GM18867 (cell line): ENCODE results near the gene DNAJC9.

Experiments
- ATAC-seq: cut with Tn5 transposase; IDR thresholded peaks from one replicate; pipeline ENCODE4 v1.9.1; 2021; ENCODE audit warnings: mild to moderate bottlenecking, moderate library complexity; ENCODE audit not compliant: unreplicated experiment

DNAJC9 gene

GRCh38 chr10:73239908-73240307, 7.1 kb downstream of the DNAJC9 start:
- no peak for ATAC-seq

- ATAC-seq: no peak
These were observed 8.0 kb downstream of the DNAJC9 start for GRCh38 chr10:73238990-73239566.

DNA sequence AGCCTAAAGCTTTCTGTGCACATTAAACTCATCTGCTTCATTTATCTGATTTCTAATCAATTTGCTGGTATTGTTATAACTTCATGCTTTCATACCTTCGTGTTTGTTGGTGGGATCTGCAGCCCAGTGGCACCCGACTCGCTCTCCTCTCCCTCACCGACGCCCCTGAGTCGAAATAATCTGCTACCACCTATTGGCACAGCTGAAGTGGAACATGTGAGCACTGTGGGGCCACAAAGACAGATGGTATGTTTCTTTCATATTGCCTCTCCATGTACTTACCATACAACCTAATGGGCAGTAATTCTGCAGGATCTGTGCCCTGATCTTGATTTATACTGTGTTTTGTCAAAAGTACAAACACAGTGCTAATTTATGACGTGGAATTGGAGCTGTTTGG, 12.4 kb downstream of the DNAJC9 start:
- ATAC-seq: no peak

DNA sequence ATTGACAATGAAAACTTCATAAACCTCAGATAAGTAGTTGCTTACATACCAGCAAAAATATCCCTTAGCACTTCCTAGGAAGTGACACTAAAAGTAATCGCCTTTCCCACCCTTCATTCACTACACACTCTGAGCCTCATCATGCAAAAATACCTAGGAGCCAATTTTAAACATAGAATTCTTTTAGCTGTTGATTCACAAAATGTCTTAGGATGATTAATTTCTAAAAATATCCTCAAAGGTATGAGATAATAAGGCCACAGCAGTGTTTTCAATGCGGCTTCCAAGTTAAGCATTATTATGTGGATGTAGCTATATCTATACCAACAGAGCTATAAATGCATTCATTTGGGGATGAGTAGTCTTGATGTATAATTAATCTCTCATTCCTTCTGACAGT, 13.2 kb downstream of the DNAJC9 start:
- ATAC-seq: no peak

- ATAC-seq: no peak
These were observed 14.2 kb downstream of the DNAJC9 start for GRCh38 chr10:73232887-73233286.

DNA sequence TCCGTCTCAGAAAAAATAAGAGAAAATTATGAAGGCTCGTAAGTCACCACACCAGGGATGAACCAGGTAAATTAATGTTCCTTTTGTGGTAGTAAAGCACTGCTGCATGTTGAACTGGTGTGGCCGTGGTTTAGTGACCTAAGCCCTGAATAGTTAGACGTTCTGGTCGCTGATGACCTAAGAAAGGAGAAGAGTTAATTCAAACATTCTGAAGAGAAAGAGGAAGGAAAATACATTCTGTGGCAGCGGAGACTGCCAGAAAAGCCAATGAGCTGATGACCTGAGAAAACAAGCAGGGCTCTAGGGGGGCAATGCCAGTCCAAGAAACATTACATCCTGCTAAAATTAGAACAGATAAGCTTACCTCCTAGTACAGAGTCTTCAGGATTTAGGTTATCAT, 17.5 kb downstream of the DNAJC9 start:
- no peak for ATAC-seq

DNA sequence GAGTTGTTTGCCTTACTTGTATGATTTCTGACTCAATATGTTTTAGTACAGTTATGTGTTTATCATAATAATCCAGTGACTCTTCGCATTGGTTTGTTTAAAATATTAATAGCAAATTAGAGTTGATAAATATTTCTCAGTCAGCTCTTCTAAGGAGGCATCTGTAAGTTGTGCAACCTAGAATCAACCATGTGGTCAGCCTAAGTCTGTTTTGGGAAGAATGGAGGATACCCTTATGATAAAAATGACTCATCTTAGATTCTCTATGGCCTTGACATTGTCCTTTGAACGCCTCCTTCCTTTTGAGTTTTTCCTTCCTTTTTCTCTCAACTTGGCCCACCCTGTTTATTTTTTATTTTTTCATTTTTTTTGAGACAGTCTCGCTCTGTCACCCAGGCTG, 18.8 kb downstream of the DNAJC9 start:
- no peak for ATAC-seq

DNA sequence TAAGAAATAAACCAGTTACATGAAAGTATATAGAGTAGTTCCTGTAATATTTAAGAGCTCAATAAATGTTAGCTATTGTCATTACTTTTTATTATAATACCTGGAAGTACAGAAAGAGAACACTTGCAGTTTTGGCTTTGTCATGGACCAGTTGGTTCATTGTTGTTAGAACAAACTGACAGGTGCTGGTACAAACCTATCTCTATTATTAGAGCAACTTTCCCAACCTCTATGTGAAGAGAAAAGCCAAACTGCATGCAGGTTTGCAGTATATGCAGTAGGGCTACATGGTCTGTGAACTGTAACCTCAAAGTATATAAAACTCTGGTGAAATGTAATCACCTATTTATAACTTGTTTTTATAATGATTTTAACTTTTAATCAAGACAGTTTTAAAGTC, 20.4 kb downstream of the DNAJC9 start:
- no peak for ATAC-seq

GRCh38 chr10:73225518-73225917, 21.5 kb downstream of the DNAJC9 start:
- ATAC-seq: no peak

GRCh38 chr10:73220989-73221388, 26.1 kb downstream of the DNAJC9 start:
- ATAC-seq: no peak

DNA sequence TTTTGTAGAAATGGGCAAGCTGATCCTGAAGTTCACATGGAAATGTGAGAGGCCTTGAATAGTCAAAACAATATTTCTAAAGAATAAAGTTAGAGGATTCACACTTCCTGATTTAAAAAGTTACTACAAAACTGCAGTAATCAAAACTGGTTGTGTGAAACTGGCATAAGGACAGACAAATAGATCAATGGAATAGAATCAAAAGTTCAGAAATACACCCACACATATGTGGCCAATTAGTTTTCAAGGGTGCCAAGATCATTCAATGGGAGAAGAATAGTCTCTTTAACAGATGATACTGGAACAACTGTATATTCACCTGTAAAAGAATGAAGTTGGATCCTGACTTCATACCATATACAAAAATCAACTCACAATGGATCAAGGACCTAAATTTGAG, 27.7 kb downstream of the DNAJC9 start:
- ATAC-seq: no peak

DNA sequence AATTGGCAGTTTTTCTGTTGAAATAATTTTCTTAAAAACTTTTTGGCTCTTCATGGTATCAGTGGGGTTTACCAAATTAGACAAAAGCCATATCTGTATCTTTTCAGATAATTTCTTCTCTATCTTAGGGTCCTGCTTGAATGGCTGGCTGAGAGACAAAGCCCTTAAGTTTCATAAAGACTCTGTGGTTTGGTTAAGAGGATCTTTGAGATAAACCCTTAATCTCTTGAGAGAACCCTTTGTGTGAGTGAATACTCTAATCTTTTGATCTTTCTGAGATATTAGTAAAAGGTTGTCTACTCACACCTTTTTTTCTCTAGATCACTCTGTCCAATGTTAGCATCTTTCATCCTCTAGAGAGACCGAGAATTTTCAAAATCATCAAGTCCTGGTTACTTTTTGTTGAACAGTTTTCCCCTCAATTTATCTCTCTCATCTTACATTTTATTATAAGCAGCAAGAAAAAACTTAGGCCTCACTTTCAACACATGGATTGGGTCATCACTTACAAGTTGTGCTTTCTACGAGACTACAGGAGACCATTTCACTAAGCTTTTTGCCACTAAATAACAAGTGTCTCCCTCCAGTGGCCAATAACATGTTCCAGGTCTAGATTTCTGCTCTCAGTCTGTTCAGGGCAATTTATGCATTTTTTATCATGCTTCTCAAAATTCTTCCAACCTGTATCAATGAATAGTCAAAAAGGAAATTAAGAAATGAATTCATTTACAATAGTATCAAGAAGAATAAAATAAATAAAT, 28.4 kb downstream of the DNAJC9 start:
- no peak for ATAC-seq

DNA sequence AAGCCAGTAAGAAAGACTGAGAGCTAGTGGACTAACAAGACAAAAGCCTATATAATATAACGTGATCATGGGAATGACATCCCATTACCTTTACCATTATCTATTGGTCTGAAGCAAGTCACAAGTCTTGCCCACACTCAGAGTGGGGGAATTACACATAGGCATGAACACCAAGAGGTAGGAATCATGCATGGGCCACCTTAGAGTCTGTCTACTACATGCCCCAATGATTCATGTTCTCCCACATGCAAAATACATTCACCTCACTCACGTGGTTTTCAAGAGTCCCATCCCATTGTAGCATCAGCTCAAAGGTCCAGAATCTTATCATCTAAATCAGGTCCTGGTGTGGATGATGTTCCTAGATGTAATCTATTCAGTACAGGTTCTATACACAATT, 29.4 kb downstream of the DNAJC9 start:
- no peak for ATAC-seq

GRCh38 chr10:73215749-73216148, 31.3 kb downstream of the DNAJC9 start:
- no peak for ATAC-seq

DNA sequence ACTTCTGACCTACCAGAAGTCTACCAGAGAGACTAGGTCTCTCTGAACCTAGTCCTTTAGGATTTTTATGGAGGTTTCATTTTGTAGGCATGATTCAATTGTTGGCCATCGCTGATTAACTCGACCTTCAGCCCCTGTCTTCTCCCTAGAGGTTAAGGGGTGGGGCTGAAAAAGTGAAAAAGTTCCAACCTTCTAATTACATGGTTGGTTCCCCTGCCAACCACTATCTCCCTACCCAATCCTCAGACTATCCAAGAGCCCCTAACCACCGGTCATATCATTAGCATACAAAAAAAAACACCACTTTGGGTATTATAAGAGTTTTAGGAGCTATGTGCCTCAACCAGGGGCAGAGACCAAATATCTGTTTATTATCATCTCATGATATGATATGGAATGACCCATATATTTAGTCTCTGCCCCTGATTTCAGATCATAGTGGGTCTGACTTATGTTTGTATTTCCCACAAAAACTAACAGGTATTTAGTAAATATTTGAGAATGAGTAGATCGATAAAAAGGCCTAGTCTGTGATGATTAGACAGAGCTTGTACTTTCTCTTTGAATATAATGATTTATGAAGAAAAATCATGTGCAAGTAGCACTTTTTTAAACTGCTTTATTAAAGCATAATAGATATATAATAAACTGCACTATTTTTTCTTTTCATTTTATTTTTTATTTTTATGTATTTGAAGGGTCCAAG, 35.8 kb downstream of the DNAJC9 start:
- ATAC-seq: no peak

DNA sequence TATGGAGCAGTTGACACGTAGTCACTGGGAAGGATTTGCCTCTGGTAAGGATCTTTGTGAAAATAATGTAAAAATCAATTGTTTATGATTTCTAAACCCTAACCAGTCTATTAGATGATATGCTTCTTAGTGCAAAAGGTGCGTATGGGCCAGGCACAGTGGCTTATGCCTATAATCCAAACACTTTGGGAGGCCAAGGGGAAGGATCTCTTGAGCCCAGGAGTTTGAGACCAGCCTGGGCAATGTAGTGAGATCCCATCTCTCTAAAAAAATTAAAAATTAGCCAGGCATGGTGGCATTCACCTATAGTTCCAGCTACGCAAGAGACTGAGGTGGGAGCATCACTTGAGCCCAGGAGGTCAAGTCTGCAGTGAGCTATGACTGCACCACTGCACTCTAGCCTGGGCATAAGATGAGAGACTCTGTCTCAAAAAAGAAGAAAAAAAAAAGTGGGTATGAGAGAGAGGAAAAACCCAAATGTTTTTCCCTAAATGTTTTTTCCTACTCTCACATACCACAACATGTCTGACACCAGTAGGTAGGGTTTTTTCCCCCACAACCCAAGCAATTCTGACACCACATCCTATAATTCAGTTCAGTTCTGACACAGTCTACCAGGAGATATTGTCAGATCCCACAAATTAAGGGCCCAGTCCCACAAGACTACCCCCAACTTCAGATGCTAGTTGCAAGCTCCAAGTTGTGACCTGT, 36.5 kb downstream of the DNAJC9 start:
- no peak for ATAC-seq

DNA sequence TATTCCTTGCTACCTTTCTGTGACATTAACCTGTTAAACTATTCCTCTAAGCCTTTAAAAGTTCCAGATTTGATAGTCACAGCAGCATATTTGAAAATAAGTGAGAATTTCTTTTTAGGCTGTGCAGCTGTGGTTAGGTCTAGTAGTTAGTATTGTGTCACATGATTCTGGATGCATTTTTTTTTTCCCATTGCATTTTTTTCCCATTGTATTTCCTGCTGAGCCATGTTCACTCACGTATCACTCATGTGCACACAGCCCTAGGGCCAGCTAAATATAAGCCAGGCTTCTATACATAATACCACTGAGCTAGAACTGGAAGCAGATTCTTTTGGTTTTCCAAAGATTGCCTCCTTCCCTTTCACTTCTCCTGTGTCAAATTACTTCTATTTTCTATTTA, 37.4 kb downstream of the DNAJC9 start:
- no peak for ATAC-seq

- no peak for ATAC-seq
These were observed 39.2 kb downstream of the DNAJC9 start for GRCh38 chr10:73207883-73208282.

GRCh38 chr10:73206385-73206784, 40.7 kb downstream of the DNAJC9 start:
- no peak for ATAC-seq

DNA sequence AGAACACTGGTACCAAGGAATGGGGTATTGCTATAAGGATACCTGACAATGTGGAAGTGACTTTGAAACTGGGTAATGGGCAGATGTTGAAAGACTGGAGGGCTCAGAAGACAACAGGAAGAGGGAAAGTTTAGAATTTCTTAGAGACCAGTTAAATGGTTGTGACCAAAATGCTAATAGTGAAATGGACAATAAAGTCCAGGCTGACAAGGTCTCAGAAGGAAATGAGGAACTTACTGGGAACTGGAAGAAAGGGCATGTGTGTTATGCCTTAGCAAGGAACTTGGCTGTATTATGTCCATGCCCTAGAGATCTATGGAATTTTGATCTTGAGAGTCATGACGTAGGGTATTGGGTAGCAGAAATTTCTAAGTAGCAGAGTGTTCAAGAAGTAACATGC, 41.2 kb downstream of the DNAJC9 start:
- ATAC-seq: no peak

- ATAC-seq: no peak
These were observed 42.0 kb downstream of the DNAJC9 start for GRCh38 chr10:73205081-73205480.
